NAMALWA (cell line): ENCODE results near the gene VMAC.
A peak's percentile ranks its signal among the peaks of the same experiment; 100 is the strongest.
"Not testable (repeated sequence)": the region's sequence is repeated elsewhere in the genome, so short reads cannot be mapped to it uniquely, and the experiment has no call there.

Experiments used
- DNase-seq: peaks from one replicate; pipeline ENCODE4 v3.0.0-alpha.2; 2015; ENCODE audit warnings: low spot score

The VMAC gene

GRCh38 chr19:5904352-5905113, at the start of gene VMAC:
VMAC (plus strand) TSS chr19:5904872; CDS start chr19:5904891, 19 bp downstream.
- peak; percentile 100 for DNase-seq

GRCh38 chr19:5855151-5855550, 49.5 kb upstream of the VMAC start:
- not testable (repeated sequence) for DNase-seq

GRCh38 chr19:5857203-5858081, 47.2 kb upstream of the VMAC start:
- no peak for DNase-seq

GRCh38 chr19:5863030-5863665, 41.5 kb upstream of the VMAC start:
- DNase-seq, result no peak

GRCh38 chr19:5864013-5864720, 40.5 kb upstream of the VMAC start:
- DNase-seq, result no peak

- DNase-seq, result no peak
Observed at GRCh38 chr19:5864725-5865486, 39.8 kb upstream of the VMAC start.

- no peak for DNase-seq
Observed at GRCh38 chr19:5865772-5866171, 38.9 kb upstream of the VMAC start.

GRCh38 chr19:5867201-5868136, 37.2 kb upstream of the VMAC start:
- no peak for DNase-seq

- DNase-seq, result no peak
Observed at GRCh38 chr19:5870986-5871394, 33.7 kb upstream of the VMAC start.

GRCh38 chr19:5873617-5874199, 31.0 kb upstream of the VMAC start:
- DNase-seq, result no peak

GRCh38 chr19:5874496-5874895, 30.2 kb upstream of the VMAC start:
- not testable (repeated sequence) for DNase-seq

GRCh38 chr19:5877427-5877826, 27.2 kb upstream of the VMAC start:
- no peak for DNase-seq

- no peak for DNase-seq
Observed at GRCh38 chr19:5877882-5878281, 26.8 kb upstream of the VMAC start.

- no peak for DNase-seq
Observed at GRCh38 chr19:5880196-5880595, 24.5 kb upstream of the VMAC start.

- DNase-seq, result no peak
Observed at GRCh38 chr19:5880604-5881078, 24.0 kb upstream of the VMAC start.

- no peak for DNase-seq
Observed at GRCh38 chr19:5881543-5882299, 23.0 kb upstream of the VMAC start.

GRCh38 chr19:5882421-5882968, 22.2 kb upstream of the VMAC start:
- DNase-seq, result no peak

GRCh38 chr19:5883157-5883873, 21.4 kb upstream of the VMAC start:
- not testable (repeated sequence) for DNase-seq
